Measurements from ENCODE around the gene PRPF38A. TPM values are rescaled to one million over a fixed set of nuclear protein-coding genes. Genes with fewer than 3 reads are reported as not detected.

PRPF38A gene
- total RNA-seq, 1 donor from 2014 or later = 31.8 TPM

DNA sequence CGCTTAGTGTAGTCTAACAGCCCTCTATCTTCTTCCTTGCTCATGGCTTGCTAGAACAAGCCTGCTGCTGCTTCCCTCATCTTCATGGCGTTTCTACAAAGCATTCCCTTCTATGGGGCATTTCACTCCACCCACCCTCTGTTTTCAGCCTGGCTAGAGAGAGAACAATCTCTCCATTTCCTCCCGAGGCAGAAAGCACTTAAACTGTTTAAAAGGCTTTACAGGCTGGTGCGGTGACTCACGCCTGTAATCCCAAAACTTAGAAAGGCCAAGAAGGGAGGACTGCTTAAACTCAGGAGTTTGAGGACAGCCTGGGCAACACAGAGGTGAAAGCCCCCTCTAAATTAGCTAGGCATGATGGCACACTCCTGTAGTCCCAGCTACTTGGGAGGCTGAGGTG, 17.9 kb upstream of the PRPF38A start:
- H3K4me1 Mint-ChIP-seq (ENCODE audit: low read depth, unreplicated experiment) = peaks cover 7% of the 10 kb centered on the region

DNA sequence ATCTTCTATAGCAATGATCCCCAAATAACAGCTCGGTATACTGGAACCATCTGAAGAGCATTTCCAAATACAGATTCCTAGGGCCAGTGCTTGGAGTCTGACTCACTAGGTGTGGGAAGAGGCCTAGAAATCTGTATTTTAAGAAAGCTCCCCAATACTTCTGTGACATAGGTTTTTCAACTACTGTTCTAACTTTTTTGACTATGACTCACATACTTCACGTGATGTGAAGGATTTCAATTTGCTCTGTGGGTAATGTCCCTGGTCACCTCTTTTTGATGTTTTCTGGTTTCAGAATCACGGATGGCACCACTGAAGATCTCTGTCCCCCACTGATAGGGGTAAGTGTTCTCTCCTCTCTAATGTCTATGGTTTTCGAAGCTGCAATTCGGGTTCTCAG, 11.2 kb upstream of the PRPF38A start:
- Histone ChIP-seq H3K4me2 (ENCODE audit: low read length) (no peak overlapping the region), H3K9ac (ENCODE audit: low read length) (no peak overlapping the region), H3K79me2 (ENCODE audit: insufficient read depth, low read length) (no peaks in the 10 kb centered on the region), H3K27me3 (ENCODE audit: insufficient read depth, low read length) (no peaks in the 10 kb centered on the region), H3K9me3 (ENCODE audit: insufficient read depth, low read depth, low read length) (no peaks in the 10 kb centered on the region), H2AFZ (ENCODE audit: low read depth, low read length) (no peak overlapping the region), H3K4me1 (ENCODE audit: insufficient read depth, low read length) (no peaks in the 10 kb centered on the region), H3K36me3 (ENCODE audit: insufficient read depth, low read length) (peaks cover 7% of the 10 kb centered on the region), H3K27ac (ENCODE audit: low read depth, low read length) (no peak overlapping the region), H4K20me1 (ENCODE audit: insufficient read depth, low read length) (no peaks in the 10 kb centered on the region), H3K4me3 (ENCODE audit: insufficient read depth, low read depth, low read length) (no peak overlapping the region)
- DNase-seq (ENCODE audit: low read depth) (no peak), FAIRE-seq (no peak)
- Mint-ChIP-seq H3K9me3 (ENCODE audit: unreplicated experiment) (peaks cover 1% of the 10 kb centered on the region), H3K36me3 (ENCODE audit: low read depth, unreplicated experiment) (peaks cover 2% of the 10 kb centered on the region), H3K4me1 (ENCODE audit: low read depth, unreplicated experiment) (no peaks in the 10 kb centered on the region), H3K27me3 (ENCODE audit: low read depth, unreplicated experiment) (no peaks in the 10 kb centered on the region), H3K4me3 (ENCODE audit: unreplicated experiment) (no peak overlapping the region), H3K27ac (ENCODE audit: unreplicated experiment) (no peak overlapping the region)
- TF ChIP-seq EZH2 (IDR thresholded peaks at IDR 0.05; ENCODE audit: insufficient read depth, low read length) (no peak), CTCF (IDR thresholded peaks at IDR 0.05; ENCODE audit: insufficient read depth, low read depth, low read length) (no peak)

More for the DNA sequence above, 17.9 kb upstream of the PRPF38A start:
- Histone ChIP-seq H4K20me1 (ENCODE audit: insufficient read depth, low read length) (no peaks in the 10 kb centered on the region), H3K9ac (ENCODE audit: low read length) (no peak overlapping the region), H3K27ac (ENCODE audit: low read depth, low read length) (no peak overlapping the region), H3K36me3 (ENCODE audit: insufficient read depth, low read length) (peaks cover 13% of the 10 kb centered on the region), H3K4me2 (ENCODE audit: low read length) (no peak overlapping the region), H3K4me3 (ENCODE audit: insufficient read depth, low read depth, low read length) (no peak overlapping the region), H3K4me1 (ENCODE audit: insufficient read depth, low read length) (no peaks in the 10 kb centered on the region), H3K79me2 (ENCODE audit: insufficient read depth, low read length) (no peaks in the 10 kb centered on the region), H2AFZ (ENCODE audit: low read depth, low read length) (no peak overlapping the region), H3K9me3 (ENCODE audit: insufficient read depth, low read depth, low read length) (no peaks in the 10 kb centered on the region), H3K27me3 (ENCODE audit: insufficient read depth, low read length) (no peaks in the 10 kb centered on the region)
- Mint-ChIP-seq H3K9me3 (ENCODE audit: unreplicated experiment) (peaks cover 1% of the 10 kb centered on the region), H3K27ac (ENCODE audit: unreplicated experiment) (peak overlapping the region; percentile 21), H3K4me3 (ENCODE audit: unreplicated experiment) (no peak overlapping the region), H3K36me3 (ENCODE audit: low read depth, unreplicated experiment) (no peaks in the 10 kb centered on the region), H3K27me3 (ENCODE audit: low read depth, unreplicated experiment) (no peaks in the 10 kb centered on the region)
- DNase-seq (ENCODE audit: low read depth) (no peak), FAIRE-seq (no peak)
- TF ChIP-seq EZH2 (IDR thresholded peaks at IDR 0.05; ENCODE audit: insufficient read depth, low read length) (no peak), CTCF (IDR thresholded peaks at IDR 0.05; ENCODE audit: insufficient read depth, low read depth, low read length) (no peak)

GRCh38 chr1:52399629-52400028, 4.8 kb upstream of the PRPF38A start:
- no peak overlapping the region for H3K9ac ChIP-seq (ENCODE audit: low read length)

More at GRCh38 chr1:52399629-52400028, 4.8 kb upstream of the PRPF38A start:
- Histone ChIP-seq H3K27ac (ENCODE audit: low read depth, low read length) (no peak overlapping the region), H3K4me3 (ENCODE audit: insufficient read depth, low read depth, low read length) (no peak overlapping the region), H3K36me3 (ENCODE audit: insufficient read depth, low read length) (peaks cover 4% of the 10 kb centered on the region), H3K4me1 (ENCODE audit: insufficient read depth, low read length) (peaks cover 8% of the 10 kb centered on the region), H3K27me3 (ENCODE audit: insufficient read depth, low read length) (no peaks in the 10 kb centered on the region), H2AFZ (ENCODE audit: low read depth, low read length) (no peak overlapping the region), H3K4me2 (ENCODE audit: low read length) (no peak overlapping the region), H3K79me2 (ENCODE audit: insufficient read depth, low read length) (peaks cover 18% of the 10 kb centered on the region), H4K20me1 (ENCODE audit: insufficient read depth, low read length) (no peaks in the 10 kb centered on the region), H3K9me3 (ENCODE audit: insufficient read depth, low read depth, low read length) (no peaks in the 10 kb centered on the region)
- no peaks in the 10 kb centered on the region for H3K9me3 Mint-ChIP-seq (ENCODE audit: unreplicated experiment)
- FAIRE-seq (no peak), DNase-seq (ENCODE audit: low read depth) (no peak)
- H3K27ac Mint-ChIP-seq (ENCODE audit: unreplicated experiment) = no peak overlapping the region
- H3K4me3 Mint-ChIP-seq (ENCODE audit: unreplicated experiment) = no peak overlapping the region
- H3K36me3 Mint-ChIP-seq (ENCODE audit: low read depth, unreplicated experiment) = no peaks in the 10 kb centered on the region
- TF ChIP-seq CTCF (IDR thresholded peaks at IDR 0.05; ENCODE audit: insufficient read depth, low read depth, low read length) = no peak
- no peak for TF ChIP-seq EZH2 (IDR thresholded peaks at IDR 0.05; ENCODE audit: insufficient read depth, low read length)
- H3K4me1 Mint-ChIP-seq (ENCODE audit: low read depth, unreplicated experiment) = peaks cover 5% of the 10 kb centered on the region
- H3K27me3 Mint-ChIP-seq (ENCODE audit: low read depth, unreplicated experiment) = no peaks in the 10 kb centered on the region

Measured in astrocyte (in vitro differentiated cells and primary cell).